SK-N-SH (cell line): Measurements from ENCODE around the gene CETN1. TPM values are rescaled to one million over a fixed set of nuclear protein-coding genes. Genes with fewer than 3 reads are reported as not detected.

Source experiments
- CTCF ChIA-PET: fragments of 300-600, 350-600 bp; formaldehyde crosslinking; extraction: SDS; loops from one replicate; lab custom pipeline; 2021; lab: Yijun Ruan, JAX
- POLR2A ChIA-PET: fragments of 350-600 bp; sonication (Branson Sonifier 250); formaldehyde crosslinking; extraction: SDS; loops from one replicate; lab custom pipeline; 2020; ENCODE audit warnings: antibody characterized with exemption, inconsistent platforms; lab: Yijun Ruan, JAX
- DNase-seq: peaks from one replicate; pipeline ENCODE4 v3.0.0; 2012
- H2AFZ ChIP-seq: fragments of 200-600 bp; sonication (generic); 2 replicates; pipeline ENCODE4 v1.8.1; 2016; ENCODE audit warnings: antibody characterized with exemption, mild to moderate bottlenecking, low read depth
- H3F3A ChIP-seq: fragments of 200-600 bp; sonication (generic); replicated peaks from 2 replicates; pipeline ENCODE3; 2016; ENCODE audit warnings: antibody characterized with exemption, mild to moderate bottlenecking; ENCODE audit not compliant: insufficient read depth
- H3K27ac ChIP-seq, 2 experiments: fragments of 200-500 bp in 1 of 2; fragments of 200-600 bp in 1 of 2; sonication (Bioruptor generic) in 1 of 2; sonication (generic), shearing (Covaris generic) in 1 of 2; 2 replicates each; pipeline versions ENCODE4 v1.5.1 to v1.6.1; 2014 to 2016; ENCODE audit warnings: low read depth in 2 of 2, inconsistent platforms in 1 of 2, low read length in 1 of 2, mild to moderate bottlenecking in 1 of 2, mixed read lengths in 1 of 2
- H3K27me3 ChIP-seq: fragments of 200-600 bp; sonication (generic), shearing (Covaris generic); 2 replicates; pipeline ENCODE4 v1.6.1; 2016; ENCODE audit warnings: mixed run types; ENCODE audit not compliant: insufficient read depth
- H3K36me3 ChIP-seq, 2 experiments: fragments of 200-500 bp in 1 of 2; fragments of 200-600 bp in 1 of 2; sonication (Bioruptor generic) in 1 of 2; sonication (generic) in 1 of 2; replicated peaks in 1 of 2; 2 replicates each; pipeline versions ENCODE3 to v1.5.1; 2014 to 2016; ENCODE audit warnings: low read length in 1 of 2, mild to moderate bottlenecking in 1 of 2; ENCODE audit not compliant: insufficient read depth in 2 of 2, control insufficient read depth in 1 of 2
- H3K4me1 ChIP-seq, 2 experiments: fragments of 200-500 bp in 1 of 2; fragments of 200-600 bp in 1 of 2; sonication (Bioruptor generic) in 1 of 2; sonication (generic), shearing (Covaris generic) in 1 of 2; 2 replicates each; pipeline versions ENCODE4 v1.5.1 to v1.6.1; 2014 to 2016; ENCODE audit warnings: low read depth in 1 of 2, low read length in 1 of 2, mixed run types in 1 of 2; ENCODE audit not compliant: insufficient read depth in 2 of 2, control insufficient read depth in 1 of 2
- H3K4me2 ChIP-seq: fragments of 200-600 bp; sonication (generic), shearing (Covaris generic); 2 replicates; pipeline ENCODE4 v1.6.1; 2017; ENCODE audit warnings: mixed run types
- H3K4me3 ChIP-seq, 2 experiments: fragments of 200-500 bp in 1 of 2; fragments of 200-600 bp in 1 of 2; sonication (Bioruptor generic) in 1 of 2; sonication (generic), shearing (Covaris generic) in 1 of 2; 2 replicates each; pipeline versions ENCODE4 v1.5.1 to v1.8.1; 2014 to 2016; ENCODE audit warnings: low read depth in 2 of 2, inconsistent platforms in 1 of 2, low read length in 1 of 2, mild to moderate bottlenecking in 1 of 2, mixed read lengths in 1 of 2, moderate library complexity in 1 of 2
- H3K79me2 ChIP-seq: fragments of 200-600 bp; sonication (generic); 2 replicates; pipeline ENCODE4 v1.8.1; 2017; ENCODE audit warnings: mild to moderate bottlenecking; ENCODE audit not compliant: insufficient read depth
- H3K9ac ChIP-seq: fragments of 200-600 bp; sonication (generic); 2 replicates; pipeline ENCODE4 v1.6.1; 2017; ENCODE audit warnings: mixed run types
- H3K9me2 ChIP-seq: fragments of 200-600 bp; sonication (generic); 2 replicates; pipeline ENCODE4 v1.6.1; 2017; ENCODE audit warnings: mixed run types
- H3K9me3 ChIP-seq: fragments of 200-600 bp; sonication (generic); 2 replicates; pipeline ENCODE4 v1.6.1; 2017; ENCODE audit warnings: mixed run types, mild to moderate bottlenecking, moderate library complexity
- H4K20me1 ChIP-seq: fragments of 200-600 bp; sonication (generic); 2 replicates; pipeline ENCODE4 v1.6.1; 2017; ENCODE audit warnings: mild to moderate bottlenecking, mixed run types; ENCODE audit not compliant: insufficient read depth
- EP300 ChIP-seq, 2 experiments: IDR thresholded peaks; 2 replicates each; pipeline versions ENCODE4 v1.4.0 to v1.6.1; 2012; ENCODE audit warnings: borderline replicate concordance in 1 of 2, low read depth in 1 of 2, low read length in 1 of 2
- FOXJ3 ChIP-seq: sonication (generic); formaldehyde crosslinking; IDR thresholded peaks from 2 replicates; pipeline ENCODE4 v1.5.1; 2020; ENCODE audit warnings: mild to moderate bottlenecking, missing genetic modification reagents
- GABPA ChIP-seq: IDR thresholded peaks from 2 replicates; pipeline ENCODE4 v1.4.0; 2012; ENCODE audit warnings: low read depth, mild to moderate bottlenecking
- GATA2 ChIP-seq: sonication (generic); formaldehyde crosslinking; IDR thresholded peaks from 2 replicates; pipeline ENCODE4 v1.5.0; 2020; ENCODE audit warnings: mild to moderate bottlenecking, missing genetic modification reagents
- IRF3 ChIP-seq: fragments of 150-350 bp; IDR thresholded peaks from 2 replicates; pipeline ENCODE4 v1.6.1; 2016; ENCODE audit warnings: mild to moderate bottlenecking, low read depth, low read length
- NFIC ChIP-seq: IDR thresholded peaks from 2 replicates; pipeline ENCODE4 v1.4.0; 2012; ENCODE audit warnings: borderline replicate concordance
- PBX3 ChIP-seq: IDR thresholded peaks from 2 replicates; pipeline ENCODE4; 2012
- RAD21 ChIP-seq: IDR thresholded peaks from 2 replicates; pipeline ENCODE4 v1.6.1; 2012; ENCODE audit warnings: mild to moderate bottlenecking, low read length
- RCOR1 ChIP-seq: fragments of 150-350 bp; IDR thresholded peaks from 2 replicates; pipeline ENCODE4 v1.6.1; 2017; ENCODE audit warnings: antibody characterized with exemption, low read length
- RFX5 ChIP-seq: IDR thresholded peaks from 2 replicates; pipeline ENCODE4 v1.6.1; 2012; ENCODE audit warnings: mild to moderate bottlenecking, improper control_type of control experiment, low read length
- RXRA ChIP-seq: IDR thresholded peaks from 2 replicates; pipeline ENCODE4 v1.4.0; 2012; ENCODE audit warnings: low read depth, mild to moderate bottlenecking, borderline replicate concordance
- SMC3 ChIP-seq: IDR thresholded peaks from 2 replicates; pipeline ENCODE4 v1.6.1; 2012; ENCODE audit warnings: low read depth, low read length, improper control_type of control experiment
- TCF12 ChIP-seq: IDR thresholded peaks from 2 replicates; pipeline ENCODE4 v1.4.0; 2012
- WGBS: methylation state at CpG from one replicate; pipeline ENCODE4 v1.1.6; 2017; ENCODE audit warnings: low lambda C conversion rate; 5-methylcytosine and 5-hydroxymethylcytosine counted together
- polyA plus RNA-seq, 3 experiments: library from polyadenylated mRNA; depleted of rRNA; stranded (reverse); fragments of >200 nt; gene quantifications; 2 replicates each; pipeline ENCODE4 v1.2.3, GENCODE V29; 2012
- TF ChIP-seq, protein P1 (sequence below): fragments of 200-600 bp; sonication (generic); IDR thresholded peaks from 2 replicates; pipeline ENCODE4 v1.6.1; 2017; ENCODE audit warnings: antibody characterized with exemption, mild to moderate bottlenecking, moderate library complexity

CETN1 gene
- polyA plus RNA-seq, 1 of the 3 experiments (the other 2 are of a cell fraction): not detected

DNA sequence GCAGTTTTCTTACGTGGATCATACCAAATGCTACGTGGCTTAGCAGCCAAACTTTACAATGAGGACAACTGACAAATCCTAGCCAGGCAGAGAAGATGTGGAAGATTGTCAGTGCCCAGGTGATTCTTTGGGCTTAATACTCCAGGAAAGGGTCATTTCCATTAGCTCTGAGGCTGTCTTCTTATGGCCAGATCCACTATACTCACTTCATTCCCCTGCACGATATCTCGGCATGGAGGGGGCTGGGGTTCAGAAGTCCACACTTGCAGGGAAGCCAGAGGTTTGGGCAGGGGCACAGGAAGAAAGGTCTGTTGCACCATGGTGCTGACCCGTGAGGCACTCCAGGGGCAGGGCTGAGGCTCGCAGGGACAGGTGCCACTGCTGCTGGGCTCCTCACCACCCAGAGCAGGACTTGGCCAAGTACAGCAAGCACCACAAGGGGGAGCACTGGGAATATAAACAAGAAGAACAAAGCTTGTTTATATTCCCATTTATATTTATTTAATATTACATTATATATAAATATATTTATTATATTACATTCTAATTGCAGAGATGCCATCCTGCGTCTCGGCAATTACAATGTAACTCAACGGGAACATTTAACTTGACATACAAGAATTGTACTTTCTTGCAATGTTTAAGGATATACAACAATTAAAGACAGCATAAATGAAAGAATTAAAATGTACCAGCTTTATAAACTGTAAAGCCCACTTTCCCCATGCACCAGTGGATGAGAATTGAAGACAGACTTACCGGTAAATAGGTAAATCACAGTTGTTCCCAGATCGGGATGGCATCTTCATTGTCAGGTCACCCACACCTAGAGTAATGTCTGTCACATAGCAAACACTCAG, 43.8 kb downstream of the CETN1 start:
- POLR2A ChIA-PET: interaction anchor here (0.8 kb wide), 1 partner anchor 208 kb away, joined by 3 read pairs; no protein-coding TSS in a partner anchor
- H3K36me3 ChIP-seq: no peaks in the 10 kb centered on the region
- H3K4me1 ChIP-seq: no peaks in the 10 kb centered on the region; a peak in 1 of 4 replicates
- H3K9me3 ChIP-seq: no peaks in the 10 kb centered on the region
- H3K4me2 ChIP-seq: no peak overlapping the region
- no peaks in the 10 kb centered on the region for H3K9me2 ChIP-seq
- H3F3A ChIP-seq: no peaks in the 10 kb centered on the region
- no peaks in the 10 kb centered on the region for H3K79me2 ChIP-seq
- no peak overlapping the region for H2AFZ ChIP-seq
- no peak overlapping the region; a peak in 1 of 4 replicates for H3K4me3 ChIP-seq
- no peak overlapping the region for H3K9ac ChIP-seq
- CTCF ChIA-PET: interaction anchor here (0.6 to 6.2 kb wide), 72 partner anchors 9 to 822 kb away, joined by 3 to 149 read pairs (median 4); partner anchors contain the start of genes ENOSF1, THOC1 and TYMS
- peaks cover 25% of the 10 kb centered on the region; the same call in 1 of the 2 replicates for H3K27me3 ChIP-seq
- no peak overlapping the region for H3K27ac ChIP-seq
- no peaks in the 10 kb centered on the region for H4K20me1 ChIP-seq
- peak; percentile 72 for TF ChIP-seq RAD21
- no peak for TF ChIP-seq NFIC
- peak; percentile 67 for TF ChIP-seq SMC3
- no peak for TF ChIP-seq GATA2 (CRISPR knock-in tag)
- TF ChIP-seq GABPA: no peak
- TF ChIP-seq, protein P1, sequence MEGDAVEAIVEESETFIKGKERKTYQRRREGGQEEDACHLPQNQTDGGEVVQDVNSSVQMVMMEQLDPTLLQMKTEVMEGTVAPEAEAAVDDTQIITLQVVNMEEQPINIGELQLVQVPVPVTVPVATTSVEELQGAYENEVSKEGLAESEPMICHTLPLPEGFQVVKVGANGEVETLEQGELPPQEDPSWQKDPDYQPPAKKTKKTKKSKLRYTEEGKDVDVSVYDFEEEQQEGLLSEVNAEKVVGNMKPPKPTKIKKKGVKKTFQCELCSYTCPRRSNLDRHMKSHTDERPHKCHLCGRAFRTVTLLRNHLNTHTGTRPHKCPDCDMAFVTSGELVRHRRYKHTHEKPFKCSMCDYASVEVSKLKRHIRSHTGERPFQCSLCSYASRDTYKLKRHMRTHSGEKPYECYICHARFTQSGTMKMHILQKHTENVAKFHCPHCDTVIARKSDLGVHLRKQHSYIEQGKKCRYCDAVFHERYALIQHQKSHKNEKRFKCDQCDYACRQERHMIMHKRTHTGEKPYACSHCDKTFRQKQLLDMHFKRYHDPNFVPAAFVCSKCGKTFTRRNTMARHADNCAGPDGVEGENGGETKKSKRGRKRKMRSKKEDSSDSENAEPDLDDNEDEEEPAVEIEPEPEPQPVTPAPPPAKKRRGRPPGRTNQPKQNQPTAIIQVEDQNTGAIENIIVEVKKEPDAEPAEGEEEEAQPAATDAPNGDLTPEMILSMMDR: peak; percentile 67
- TF ChIP-seq, all 33 proteins: peak for 3
- peak; percentile 59 for DNase-seq
- WGBS: 49% methylated on average over 11 of the region's 11 CpGs

GRCh38 chr18:627231-627630, 47.1 kb downstream of the CETN1 start:
- POLR2A ChIA-PET: no interaction called here
- TF ChIP-seq RAD21: no peak
- TF ChIP-seq RXRA: no peak
- TF ChIP-seq, protein P1: no peak
- TF ChIP-seq IRF3: no peak
- no peak for TF ChIP-seq TCF12
- no peak for TF ChIP-seq EP300 (IDR thresholded peaks at IDR 0.05; ENCODE audit: borderline replicate concordance in 1 of 2, low read depth in 1 of 2, low read length in 1 of 2)
- TF ChIP-seq PBX3: no peak
- no peak for TF ChIP-seq RCOR1
- TF ChIP-seq FOXJ3 (CRISPR knock-in tag): no peak
- no peak for TF ChIP-seq GABPA
- TF ChIP-seq RFX5: no peak
- H3K4me2 ChIP-seq: no peak overlapping the region
- 51% methylated on average over 2 of the region's 2 CpGs for WGBS
- no peak overlapping the region for H3K4me3 ChIP-seq
- H3K9ac ChIP-seq: no peak overlapping the region
- peaks cover 10% of the 10 kb centered on the region; the same call in 1 of the 2 replicates for H3K27me3 ChIP-seq
- no peaks in the 10 kb centered on the region for H3F3A ChIP-seq
- H2AFZ ChIP-seq: no peak overlapping the region
- H3K9me2 ChIP-seq: no peaks in the 10 kb centered on the region
- H3K9me3 ChIP-seq: no peaks in the 10 kb centered on the region
- no peaks in the 10 kb centered on the region for H3K4me1 ChIP-seq
- no peaks in the 10 kb centered on the region for H3K36me3 ChIP-seq
- H3K27ac ChIP-seq: no peak overlapping the region
- H3K79me2 ChIP-seq: no peaks in the 10 kb centered on the region
- no peak for DNase-seq
- CTCF ChIA-PET: interaction anchor here (0.6 to 6.2 kb wide), 5 partner anchors 14 to 340 kb away, joined by 3 to 149 read pairs (median 4); no protein-coding TSS in a partner anchor
- no peaks in the 10 kb centered on the region for H4K20me1 ChIP-seq
